Parathyroid adenoma (tissue), 2 donors: Measurements from ENCODE around the gene CEP120.
A peak's percentile ranks its signal among the peaks of the same experiment; 100 is the strongest.

Experiments
- H2AFZ ChIP-seq: fragments of 300-600 bp; sonication (generic); one replicate; pipeline ENCODE4 v1.7.0; 2017; ENCODE audit warnings: antibody characterized with exemption, mild to moderate bottlenecking
- H3K27ac ChIP-seq: fragments of 300-600 bp; sonication (generic); one replicate; pipeline ENCODE4 v1.7.0; 2017
- H3K27me3 ChIP-seq: fragments of 300-600 bp; sonication (generic); one replicate; pipeline ENCODE4 v1.7.0; 2017; ENCODE audit warnings: low read length; ENCODE audit not compliant: control insufficient read depth, insufficient read depth
- H3K36me3 ChIP-seq: fragments of 300-600 bp; sonication (generic); one replicate; pipeline ENCODE4 v1.7.0; 2017; ENCODE audit warnings: low read length; ENCODE audit not compliant: control insufficient read depth, insufficient read depth
- H3K4me1 ChIP-seq: fragments of 300-600 bp; sonication (generic); one replicate; pipeline ENCODE4 v1.7.0; 2017; ENCODE audit warnings: control low read depth
- H3K4me2 ChIP-seq: fragments of 300-600 bp; sonication (generic); one replicate; pipeline ENCODE4 v1.7.0; 2017; ENCODE audit warnings: low read length
- H3K4me3 ChIP-seq: fragments of 300-600 bp; sonication (generic); one replicate; pipeline ENCODE4 v1.7.0; 2017; ENCODE audit warnings: low read depth, low read length
- H3K79me2 ChIP-seq: fragments of 300-600 bp; sonication (generic); one replicate; pipeline ENCODE4 v1.7.0; 2017; ENCODE audit warnings: control low read depth
- H3K9ac ChIP-seq: fragments of 300-600 bp; sonication (generic); one replicate; pipeline ENCODE4 v1.7.0; 2017; ENCODE audit warnings: mild to moderate bottlenecking
- H3K9me3 ChIP-seq: fragments of 300-600 bp; sonication (generic); one replicate; pipeline ENCODE4 v1.7.0; 2017; ENCODE audit warnings: low read length; ENCODE audit not compliant: control insufficient read depth
- CTCF ChIP-seq: fragments of 300-600 bp; sonication (generic); IDR thresholded peaks from one replicate; pipeline ENCODE4 v1.7.0; 2017; ENCODE audit warnings: antibody characterized with exemption, mild to moderate bottlenecking
- donor health status: primary hyperparathyroidism.

Gene CEP120

GRCh38 chr5:123429993-123430392 is 6.8 kb upstream of the CEP120 start:
- no peak overlapping the region for H3K4me3 ChIP-seq
- H3K27me3 ChIP-seq: no peaks in the 10 kb centered on the region
- H2AFZ ChIP-seq: no peak overlapping the region
- no peaks in the 10 kb centered on the region for H3K79me2 ChIP-seq
- H3K9ac ChIP-seq: no peak overlapping the region
- H3K4me1 ChIP-seq: peaks cover 2% of the 10 kb centered on the region
- H3K27ac ChIP-seq: no peak overlapping the region
- TF ChIP-seq CTCF: no peak
- H3K9me3 ChIP-seq: no peaks in the 10 kb centered on the region
- H3K36me3 ChIP-seq: no peaks in the 10 kb centered on the region
- H3K4me2 ChIP-seq: no peak overlapping the region

- no peaks in the 10 kb centered on the region for H3K27me3 ChIP-seq
- no peak overlapping the region for H3K27ac ChIP-seq
- no peak overlapping the region for H3K9ac ChIP-seq
- no peaks in the 10 kb centered on the region for H3K9me3 ChIP-seq
- no peak for TF ChIP-seq CTCF
- peaks cover 2% of the 10 kb centered on the region for H3K4me1 ChIP-seq
- H3K4me3 ChIP-seq: no peak overlapping the region
- H2AFZ ChIP-seq: peak overlapping the region; percentile 20
- H3K36me3 ChIP-seq: no peaks in the 10 kb centered on the region
- no peak overlapping the region for H3K4me2 ChIP-seq
- H3K79me2 ChIP-seq: no peaks in the 10 kb centered on the region
These were observed 6.2 kb upstream of the CEP120 start for GRCh38 chr5:123429221-123429954.

- H3K36me3 ChIP-seq: no peaks in the 10 kb centered on the region
- TF ChIP-seq CTCF: no peak
- no peaks in the 10 kb centered on the region for H3K27me3 ChIP-seq
- H3K4me2 ChIP-seq: no peak overlapping the region
- no peak overlapping the region for H3K4me3 ChIP-seq
- peaks cover 2% of the 10 kb centered on the region for H3K4me1 ChIP-seq
- no peaks in the 10 kb centered on the region for H3K9me3 ChIP-seq
- H2AFZ ChIP-seq: peak overlapping the region; percentile 20
- H3K79me2 ChIP-seq: no peaks in the 10 kb centered on the region
- H3K9ac ChIP-seq: no peak overlapping the region
- H3K27ac ChIP-seq: no peak overlapping the region
These were observed 5.5 kb upstream of the CEP120 start for GRCh38 chr5:123428521-123429220.

- Histone ChIP-seq H3K27me3 (no peaks in the 10 kb centered on the region), H3K36me3 (no peaks in the 10 kb centered on the region), H3K9ac (no peak overlapping the region), H2AFZ (no peak overlapping the region), H3K79me2 (peaks cover 2% of the 10 kb centered on the region), H3K4me3 (no peak overlapping the region), H3K9me3 (no peaks in the 10 kb centered on the region), H3K4me2 (no peak overlapping the region), H3K4me1 (no peaks in the 10 kb centered on the region), H3K27ac (no peak overlapping the region)
- no peak for TF ChIP-seq CTCF
These were observed 4.1 kb upstream of the CEP120 start for GRCh38 chr5:123427281-123427680.
